Adipocyte (in vitro differentiated cells): ENCODE results near the gene UBE2I.
A peak's percentile ranks its signal among the peaks of the same experiment; 100 is the strongest.
"Not testable (repeated sequence)": the region's sequence is repeated elsewhere in the genome, so short reads cannot be mapped to it uniquely, and the experiment has no call there.

ENCODE experiments used
- DNase-seq: peaks from one replicate; pipeline ENCODE4 v3.0.0-alpha.2; 2015; ENCODE audit warnings: low read depth
- H3K27me3 ChIP-seq: replicated peaks from 2 replicates; pipeline ENCODE4 v1.7.0; 2013; ENCODE audit warnings: mild to moderate bottlenecking, low read length, moderate library complexity; ENCODE audit not compliant: control insufficient read depth, insufficient read depth
- H3K36me3 ChIP-seq: 2 replicates; pipeline ENCODE4 v1.7.0; 2013; ENCODE audit warnings: low read length, mild to moderate bottlenecking, moderate library complexity; ENCODE audit not compliant: control insufficient read depth, insufficient read depth, severe bottlenecking
- H3K4me1 ChIP-seq: 2 replicates; pipeline ENCODE4 v1.7.0; 2013; ENCODE audit warnings: mild to moderate bottlenecking, low read length, moderate library complexity; ENCODE audit not compliant: control insufficient read depth, insufficient read depth
- H3K4me3 ChIP-seq: 2 replicates; pipeline ENCODE4 v1.7.0; 2013; ENCODE audit warnings: mild to moderate bottlenecking, low read length, moderate library complexity
- H3K9ac ChIP-seq: 2 replicates; pipeline ENCODE4 v1.7.0; 2013; ENCODE audit warnings: mild to moderate bottlenecking, low read length, moderate library complexity
- H3K9me3 ChIP-seq: 2 replicates; pipeline ENCODE4 v1.7.0; 2013; ENCODE audit warnings: mild to moderate bottlenecking, low read length, moderate library complexity; ENCODE audit not compliant: control insufficient read depth

Gene UBE2I

DNA sequence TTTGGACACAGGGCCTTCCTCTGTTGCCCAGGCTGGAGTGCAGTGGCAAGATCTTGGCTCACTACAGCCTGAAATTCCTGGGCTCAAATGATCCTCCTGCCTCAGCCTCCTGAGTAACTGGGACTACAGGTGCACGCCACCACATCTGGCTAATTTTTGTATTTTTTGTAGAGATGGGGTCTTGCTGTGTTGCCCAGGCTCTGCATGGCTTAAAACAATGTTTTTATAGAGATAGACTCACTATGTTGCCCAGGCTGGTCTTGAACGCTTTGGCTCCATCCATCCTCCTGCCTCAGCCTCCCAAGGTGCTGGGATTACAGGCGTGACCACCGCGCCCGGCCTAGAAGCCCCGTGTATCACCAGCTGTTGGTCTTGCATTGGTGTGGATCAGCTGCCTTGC lies 40.0 kb upstream of the UBE2I start:
- not testable (repeated sequence) for H3K4me1 ChIP-seq, H3K9ac ChIP-seq, H3K9me3 ChIP-seq, H3K36me3 ChIP-seq, DNase-seq, H3K4me3 ChIP-seq
- peaks cover 36% of the 10 kb centered on the region for H3K27me3 ChIP-seq

DNA sequence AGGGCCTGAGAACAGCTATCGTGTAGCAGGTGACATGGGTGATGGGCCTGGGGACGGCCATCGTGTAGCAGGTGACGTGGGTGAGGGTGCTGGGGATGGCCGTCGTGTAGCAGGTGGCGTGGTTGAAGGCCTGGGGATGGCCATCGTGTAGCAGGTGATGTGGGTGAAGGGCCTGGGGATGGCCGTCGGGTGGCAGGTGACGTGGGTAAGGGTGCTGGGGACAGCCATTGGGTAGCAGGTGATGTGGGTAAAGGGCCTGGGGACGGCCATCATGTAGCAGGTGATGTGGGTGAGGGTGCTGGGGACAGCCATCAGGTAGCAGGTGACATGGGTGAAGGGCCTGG lies 38.1 kb upstream of the UBE2I start:
- Histone ChIP-seq H3K27me3 (peaks cover 47% of the 10 kb centered on the region), H3K4me1 (no peaks in the 10 kb centered on the region), H3K36me3 (no peaks in the 10 kb centered on the region), H3K4me3 (no peak overlapping the region), H3K9ac (no peak overlapping the region), H3K9me3 (no peaks in the 10 kb centered on the region)
- DNase-seq: no peak

DNA sequence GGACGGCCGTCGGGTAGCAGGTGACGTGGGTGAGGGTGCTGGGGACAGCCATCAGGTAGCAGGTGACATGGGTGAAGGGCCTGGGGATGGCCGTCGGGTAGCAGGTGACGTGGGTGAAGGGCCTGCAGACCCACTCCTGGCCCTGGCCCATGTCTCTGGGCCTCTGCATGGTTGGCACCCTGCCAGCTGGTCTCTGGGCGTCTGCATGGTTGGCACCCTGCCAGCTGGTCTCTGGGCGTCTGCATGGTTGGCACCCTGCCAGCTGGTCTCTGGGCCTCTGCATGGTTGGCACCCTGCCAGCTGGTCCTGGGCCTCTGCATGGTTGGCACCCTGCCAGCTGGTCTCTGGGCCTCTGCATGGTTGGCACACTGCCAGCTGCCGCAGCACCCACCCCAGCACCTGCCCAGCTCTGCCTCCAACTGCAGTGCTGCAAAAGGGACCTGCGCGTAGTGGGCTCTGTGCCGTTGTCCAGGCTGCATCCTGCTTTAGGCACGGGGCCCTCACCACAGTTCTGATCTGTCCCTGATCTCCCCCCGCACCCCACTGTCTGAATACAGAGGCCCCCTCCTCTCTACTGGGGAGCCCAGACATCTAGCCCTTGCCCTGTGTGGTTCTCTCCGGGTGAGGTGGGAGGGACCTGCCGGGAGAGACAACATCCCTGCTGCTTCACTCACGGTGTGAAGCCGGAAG lies 37.6 kb upstream of the UBE2I start:
- DNase-seq: peak; percentile 34
- not testable (repeated sequence) for H3K9me3 ChIP-seq, H3K36me3 ChIP-seq, H3K4me3 ChIP-seq, H3K4me1 ChIP-seq, H3K9ac ChIP-seq
- H3K27me3 ChIP-seq: peaks cover 48% of the 10 kb centered on the region

GRCh38 chr16:1272453-1273198 lies 36.8 kb upstream of the UBE2I start:
- DNase-seq: no peak
- no peak overlapping the region for H3K4me3 ChIP-seq
- peaks cover 52% of the 10 kb centered on the region for H3K27me3 ChIP-seq

DNA sequence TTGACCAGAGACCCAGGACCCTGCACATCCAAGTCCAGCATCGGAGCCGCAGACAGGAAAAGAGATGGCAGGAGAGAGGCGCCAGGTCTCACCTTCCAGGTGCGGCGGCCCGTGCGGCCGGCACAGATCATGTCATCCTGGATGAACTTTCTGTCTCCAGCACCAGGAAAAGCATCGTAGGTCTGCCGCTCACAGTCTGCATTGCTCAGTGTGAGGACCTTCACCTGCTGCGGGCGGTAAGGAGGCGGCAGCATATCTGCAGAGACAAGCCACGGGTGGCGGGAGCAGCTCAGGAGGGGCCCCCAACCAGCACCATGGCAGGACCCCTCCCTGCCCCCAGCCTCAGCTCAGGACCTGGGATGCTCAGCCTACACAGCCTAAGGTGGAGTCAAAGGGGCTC lies 35.6 kb upstream of the UBE2I start:
- no peak overlapping the region for H3K9ac ChIP-seq
- H3K36me3 ChIP-seq: no peaks in the 10 kb centered on the region
- no peak for DNase-seq
- peaks cover 62% of the 10 kb centered on the region for H3K27me3 ChIP-seq
- no peak overlapping the region for H3K4me3 ChIP-seq
- no peaks in the 10 kb centered on the region for H3K4me1 ChIP-seq
- no peaks in the 10 kb centered on the region for H3K9me3 ChIP-seq

More at GRCh38 chr16:1272453-1273198, 36.8 kb upstream of the UBE2I start:
- Histone ChIP-seq H3K9me3 (no peaks in the 10 kb centered on the region), H3K9ac (no peak overlapping the region), H3K4me1 (no peaks in the 10 kb centered on the region), H3K36me3 (no peaks in the 10 kb centered on the region)

DNA sequence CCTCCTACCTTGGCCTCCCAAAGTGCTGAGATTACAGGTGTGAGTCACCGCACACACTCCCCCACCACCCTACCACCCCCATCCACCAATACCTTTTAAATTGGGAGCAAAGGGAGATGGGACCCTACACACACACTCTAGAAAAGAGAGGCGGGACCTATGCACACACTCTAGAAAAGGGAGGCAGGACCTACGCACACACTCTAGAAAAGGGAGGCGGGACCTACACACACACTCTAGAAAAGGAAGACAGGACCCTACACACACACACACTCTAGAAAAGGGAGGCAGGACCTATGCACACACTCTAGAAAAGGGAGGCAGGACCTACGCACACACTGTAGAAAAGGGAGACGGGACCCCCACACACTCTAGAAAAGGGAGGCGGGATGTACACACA lies 34.7 kb upstream of the UBE2I start:
- Histone ChIP-seq H3K27me3 (peaks cover 61% of the 10 kb centered on the region), H3K9me3 (no peaks in the 10 kb centered on the region), H3K4me3 (no peak overlapping the region), H3K4me1 (no peaks in the 10 kb centered on the region), H3K36me3 (no peaks in the 10 kb centered on the region), H3K9ac (no peak overlapping the region)
- no peak for DNase-seq

GRCh38 chr16:1275791-1276579 lies 33.5 kb upstream of the UBE2I start:
- no peak overlapping the region for H3K9ac ChIP-seq

DNA sequence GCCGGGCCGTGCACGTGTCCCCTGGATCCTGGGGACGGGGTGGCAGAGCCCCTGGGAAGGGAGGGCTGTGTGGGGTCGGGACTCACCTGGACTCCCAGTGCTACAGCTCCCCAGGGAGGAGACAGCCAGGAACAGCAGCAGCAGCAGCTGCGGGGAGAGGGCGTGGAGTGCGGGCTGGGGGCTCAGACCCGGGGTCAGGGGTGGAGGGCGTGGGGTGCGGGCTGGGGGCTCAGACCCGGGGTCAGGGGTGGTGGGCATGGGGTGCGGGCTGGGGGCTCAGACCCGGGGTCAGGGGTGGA lies 32.9 kb upstream of the UBE2I start:
- Histone ChIP-seq H3K4me3 (no peak overlapping the region), H3K4me1 (no peaks in the 10 kb centered on the region), H3K36me3 (no peaks in the 10 kb centered on the region), H3K9ac (no peak overlapping the region), H3K9me3 (no peaks in the 10 kb centered on the region), H3K27me3 (peaks cover 66% of the 10 kb centered on the region)
- no peak for DNase-seq

More at GRCh38 chr16:1275791-1276579, 33.5 kb upstream of the UBE2I start:
- H3K4me1 ChIP-seq: no peaks in the 10 kb centered on the region
- no peak overlapping the region for H3K4me3 ChIP-seq
- no peaks in the 10 kb centered on the region for H3K36me3 ChIP-seq
- peaks cover 64% of the 10 kb centered on the region for H3K27me3 ChIP-seq
- DNase-seq: no peak
- H3K9me3 ChIP-seq: no peaks in the 10 kb centered on the region

DNA sequence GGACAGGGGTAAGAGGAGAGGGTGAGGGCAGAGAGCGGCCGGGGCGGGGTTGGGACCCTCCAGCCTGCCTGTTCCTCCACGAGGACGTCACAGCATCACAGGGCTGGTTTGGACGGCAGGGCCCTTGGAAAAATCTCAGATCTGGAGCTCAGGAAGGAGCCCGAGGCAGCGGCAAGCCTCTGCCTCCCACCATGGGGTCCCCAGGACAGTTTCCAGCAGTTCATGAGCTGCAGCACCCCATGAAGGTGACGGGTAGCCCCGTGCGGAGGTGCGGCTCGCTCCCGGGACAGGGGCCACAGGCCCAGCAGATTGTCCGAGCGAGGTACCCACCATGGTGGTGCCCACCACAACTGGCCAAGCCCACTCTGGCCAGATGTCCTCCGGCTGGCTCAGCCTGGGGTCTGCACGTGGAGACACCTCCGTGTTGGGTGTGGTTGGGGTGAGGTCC lies 32.3 kb upstream of the UBE2I start:
- Histone ChIP-seq H3K4me3 (no peak overlapping the region), H3K9me3 (no peaks in the 10 kb centered on the region), H3K27me3 (peaks cover 66% of the 10 kb centered on the region)

GRCh38 chr16:1277617-1278282 lies 31.7 kb upstream of the UBE2I start:
- no peak overlapping the region for H3K9ac ChIP-seq
- H3K27me3 ChIP-seq: peaks cover 65% of the 10 kb centered on the region
- no peaks in the 10 kb centered on the region for H3K9me3 ChIP-seq
- no peaks in the 10 kb centered on the region for H3K36me3 ChIP-seq
- DNase-seq: no peak
- H3K4me1 ChIP-seq: no peaks in the 10 kb centered on the region
- no peak overlapping the region for H3K4me3 ChIP-seq

More for the DNA sequence above, 32.3 kb upstream of the UBE2I start:
- no peak overlapping the region for H3K9ac ChIP-seq
- no peaks in the 10 kb centered on the region for H3K4me1 ChIP-seq
- H3K36me3 ChIP-seq: no peaks in the 10 kb centered on the region
- no peak for DNase-seq

DNA sequence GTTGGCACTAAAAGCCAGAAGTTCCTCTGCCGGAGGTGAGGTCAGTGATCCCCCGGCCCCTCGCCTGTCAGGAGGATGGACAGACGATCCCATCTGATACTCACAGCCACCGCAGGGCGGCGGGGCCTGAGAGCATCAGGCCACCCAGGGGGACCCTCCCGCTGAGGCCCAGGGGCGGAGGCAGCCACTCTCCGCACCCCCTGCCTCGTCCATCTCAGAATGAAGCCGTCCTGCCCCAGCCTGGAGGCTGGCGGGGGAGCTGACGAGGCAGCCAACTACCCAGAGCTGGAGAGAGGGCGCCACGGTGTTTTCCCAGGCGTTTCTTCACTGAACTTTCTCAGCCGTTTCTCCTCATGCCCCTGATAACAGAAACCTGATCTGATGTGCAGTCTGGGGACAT lies 31.0 kb upstream of the UBE2I start:
- Histone ChIP-seq H3K27me3 (peaks cover 63% of the 10 kb centered on the region), H3K36me3 (no peaks in the 10 kb centered on the region), H3K4me3 (no peak overlapping the region), H3K9me3 (no peaks in the 10 kb centered on the region), H3K4me1 (no peaks in the 10 kb centered on the region), H3K9ac (no peak overlapping the region)
- peak; percentile 3 for DNase-seq
